Prostate gland (tissue), 2 donors: Measurements from ENCODE around the gene ADCY1. TPM values are rescaled to one million over a fixed set of nuclear protein-coding genes. Genes with fewer than 3 reads are reported as not detected.

ENCODE experiments used
- DNase-seq: peaks from one replicate; pipeline ENCODE4 v3.0.0-alpha.2; 2019; ENCODE audit warnings: low spot score
- H3K27ac ChIP-seq, 2 donors: fragments of 200-600 bp; sonication (generic); 2 replicates each; pipeline ENCODE4 v1.5.1; 2017 to 2019
- H3K27me3 ChIP-seq: fragments of 200-600 bp; sonication (generic); replicated peaks from 2 replicates; pipeline ENCODE4 v1.5.1; 2019; ENCODE audit not compliant: insufficient read depth
- H3K36me3 ChIP-seq, 2 donors: fragments of 200-600 bp; sonication (generic); 1 replicate in 1 of 2; 2 replicates in 1 of 2; pipeline versions ENCODE4 v1.5.1 to v1.8.1; 2017 to 2019
- H3K4me1 ChIP-seq: fragments of 200-600 bp; sonication (generic); replicated peaks from 2 replicates; pipeline ENCODE4 v1.5.1; 2019
- H3K4me3 ChIP-seq, 2 donors: fragments of 200-600 bp; sonication (generic); 2 replicates each; pipeline ENCODE4 v1.5.1; 2017 to 2019
- H3K9me3 ChIP-seq: fragments of 200-600 bp; sonication (generic); 2 replicates; pipeline ENCODE4 v1.5.1; 2017
- POLR2A ChIP-seq: fragments of 450-650 bp; IDR thresholded peaks from one replicate; pipeline ENCODE4 v1.6.1; 2016; ENCODE audit warnings: antibody characterized with exemption, mild to moderate bottlenecking
- POLR2AphosphoS5 ChIP-seq: sonication (generic); formaldehyde crosslinking; IDR thresholded peaks from one replicate; pipeline ENCODE4 v1.6.1; 2017; ENCODE audit warnings: antibody characterized with exemption
- WGBS: methylation state at CpG from one replicate; pipeline ENCODE4 v1.1.5; 2018; 5-methylcytosine and 5-hydroxymethylcytosine counted together
- intact Hi-C: fragments of 100-400 bp; cut with DNase I; formaldehyde crosslinking; loops from one replicate; pipeline ENCODE4 v1.14.2; 2022
- total RNA-seq, 2 donors: library from RNA; depleted of rRNA; stranded (reverse); fragments of >200 nt; gene quantifications; one replicate each; pipeline ENCODE4 v1.1.0, GENCODE V29; 2016
- TF ChIP-seq, protein P1 (sequence below), 4 experiments: fragments of 200-600 bp in 2 of 4; fragments of 450-650 bp in 2 of 4; sonication (generic) in 2 of 4; IDR thresholded peaks; 1 replicate in 3 of 4; 2 replicates in 1 of 4; pipeline ENCODE4 v1.5.1; 2016 to 2019; ENCODE audit warnings: antibody characterized with exemption in 4 of 4, mild to moderate bottlenecking in 2 of 4, moderate library complexity in 2 of 4

Gene ADCY1
- total RNA-seq, 2 donors from 2014 or later = 4.5 to 17.0 TPM

DNA sequence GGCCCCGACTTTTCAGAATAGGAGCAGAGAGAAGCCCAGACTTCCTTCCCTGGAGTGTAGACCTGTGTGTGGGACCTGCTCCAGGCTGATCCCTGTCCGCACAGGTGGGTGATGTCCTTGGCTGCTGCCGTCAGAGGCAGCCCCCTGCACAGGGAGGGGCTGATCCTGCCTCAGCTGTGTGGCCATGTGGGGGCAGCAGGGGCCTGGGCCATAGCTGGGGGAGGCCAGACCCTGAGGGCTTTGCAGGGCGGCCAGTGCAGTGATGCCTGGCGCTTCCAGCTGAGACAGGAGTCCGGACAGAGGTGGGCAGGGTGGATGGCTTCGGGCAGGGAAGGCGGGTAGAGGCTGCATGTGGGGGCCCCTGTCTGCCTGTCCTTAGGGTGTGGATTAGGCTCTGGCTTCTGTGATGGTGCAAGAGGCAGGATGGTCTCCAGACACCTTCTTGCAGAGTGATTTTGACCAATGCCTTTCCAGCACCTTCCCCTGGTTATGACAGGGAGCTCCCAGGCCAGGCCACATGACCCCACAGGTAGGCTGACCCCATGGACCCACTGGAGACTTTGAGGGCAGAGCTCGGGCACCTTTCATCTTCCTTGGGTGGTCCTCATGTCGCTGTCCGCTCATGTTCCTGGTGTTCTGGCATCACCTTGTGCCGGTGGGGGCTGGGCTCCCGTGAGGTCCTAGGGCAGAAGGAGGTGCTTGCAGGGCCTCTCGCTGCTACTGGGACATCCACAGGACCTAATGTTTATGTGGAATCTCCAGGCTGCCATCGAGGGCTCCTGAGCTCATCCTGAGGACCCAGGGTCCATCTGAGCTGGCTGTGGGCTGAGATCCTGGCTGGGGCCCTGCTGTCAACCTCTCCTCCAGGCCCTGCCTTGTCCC lies 141.5 kb downstream of the ADCY1 start:
- TF ChIP-seq, protein P1, sequence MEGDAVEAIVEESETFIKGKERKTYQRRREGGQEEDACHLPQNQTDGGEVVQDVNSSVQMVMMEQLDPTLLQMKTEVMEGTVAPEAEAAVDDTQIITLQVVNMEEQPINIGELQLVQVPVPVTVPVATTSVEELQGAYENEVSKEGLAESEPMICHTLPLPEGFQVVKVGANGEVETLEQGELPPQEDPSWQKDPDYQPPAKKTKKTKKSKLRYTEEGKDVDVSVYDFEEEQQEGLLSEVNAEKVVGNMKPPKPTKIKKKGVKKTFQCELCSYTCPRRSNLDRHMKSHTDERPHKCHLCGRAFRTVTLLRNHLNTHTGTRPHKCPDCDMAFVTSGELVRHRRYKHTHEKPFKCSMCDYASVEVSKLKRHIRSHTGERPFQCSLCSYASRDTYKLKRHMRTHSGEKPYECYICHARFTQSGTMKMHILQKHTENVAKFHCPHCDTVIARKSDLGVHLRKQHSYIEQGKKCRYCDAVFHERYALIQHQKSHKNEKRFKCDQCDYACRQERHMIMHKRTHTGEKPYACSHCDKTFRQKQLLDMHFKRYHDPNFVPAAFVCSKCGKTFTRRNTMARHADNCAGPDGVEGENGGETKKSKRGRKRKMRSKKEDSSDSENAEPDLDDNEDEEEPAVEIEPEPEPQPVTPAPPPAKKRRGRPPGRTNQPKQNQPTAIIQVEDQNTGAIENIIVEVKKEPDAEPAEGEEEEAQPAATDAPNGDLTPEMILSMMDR (IDR thresholded peaks at IDR 0.05) = no peak
- TF ChIP-seq POLR2A (no peak), POLR2AphosphoS5 (no peak)
- H3K4me3 ChIP-seq = no peak overlapping the region
- 86% methylated on average over 15 of the region's 15 CpGs for whole genome bisulfite sequencing
- no peaks in the 10 kb centered on the region for H3K27me3 ChIP-seq
- H3K27ac ChIP-seq = no peak overlapping the region
- DNase-seq = no peak
- H3K4me1 ChIP-seq = no peaks in the 10 kb centered on the region
- no peaks in the 10 kb centered on the region for H3K36me3 ChIP-seq
- H3K9me3 ChIP-seq = no peaks in the 10 kb centered on the region
- intact Hi-C loops = no loop called here

DNA sequence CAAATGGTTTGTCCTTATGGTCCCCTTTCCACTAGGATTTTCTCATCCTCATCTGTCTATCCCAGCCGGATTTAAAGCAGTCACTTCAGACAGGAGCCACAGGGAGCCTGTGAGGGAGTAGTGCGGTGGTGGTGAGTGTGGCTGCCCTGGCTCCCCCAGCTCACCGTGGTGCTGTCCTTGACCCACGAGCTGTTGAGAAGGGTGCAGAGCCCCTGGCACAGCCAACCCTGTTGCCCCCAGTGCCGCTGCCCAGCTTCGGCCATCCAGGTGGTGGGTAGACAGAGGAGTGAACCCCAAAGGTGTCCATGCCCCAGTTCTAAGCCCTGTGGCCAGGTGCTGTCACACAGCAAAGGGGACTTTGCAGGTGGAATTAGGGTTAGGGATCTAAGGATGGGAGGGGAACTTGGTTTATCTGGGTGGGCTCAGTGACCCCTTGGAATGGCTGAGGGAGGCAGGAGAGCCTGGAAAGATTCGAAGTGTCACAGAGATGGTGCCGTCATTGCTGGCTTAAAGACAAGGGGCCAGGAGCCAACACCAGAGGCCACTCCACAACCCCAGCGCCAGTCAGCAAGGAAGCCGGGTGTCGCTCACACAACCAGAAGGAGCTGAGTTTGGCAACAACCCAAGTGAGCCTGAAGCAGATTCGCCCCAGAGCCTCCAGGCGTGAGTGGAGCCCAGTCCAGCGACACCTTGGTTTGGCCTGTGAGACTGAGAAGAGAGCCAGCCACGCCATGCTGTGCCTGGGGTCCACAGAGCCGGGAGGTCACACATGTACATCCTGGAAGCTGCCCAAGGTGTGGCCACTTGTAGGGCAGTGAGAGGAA lies 142.4 kb downstream of the ADCY1 start:
- DNase-seq = no peak
- no peak for TF ChIP-seq POLR2A
- TF ChIP-seq POLR2AphosphoS5 = no peak
- TF ChIP-seq, protein P1 (IDR thresholded peaks at IDR 0.05) = no peak
- intact Hi-C loops = no loop called here
- Histone ChIP-seq H3K9me3 (no peaks in the 10 kb centered on the region), H3K4me3 (no peak overlapping the region), H3K4me1 (no peaks in the 10 kb centered on the region), H3K27me3 (no peaks in the 10 kb centered on the region), H3K27ac (no peak overlapping the region), H3K36me3 (no peaks in the 10 kb centered on the region)
- WGBS = 78% methylated on average over 16 of the region's 16 CpGs

DNA sequence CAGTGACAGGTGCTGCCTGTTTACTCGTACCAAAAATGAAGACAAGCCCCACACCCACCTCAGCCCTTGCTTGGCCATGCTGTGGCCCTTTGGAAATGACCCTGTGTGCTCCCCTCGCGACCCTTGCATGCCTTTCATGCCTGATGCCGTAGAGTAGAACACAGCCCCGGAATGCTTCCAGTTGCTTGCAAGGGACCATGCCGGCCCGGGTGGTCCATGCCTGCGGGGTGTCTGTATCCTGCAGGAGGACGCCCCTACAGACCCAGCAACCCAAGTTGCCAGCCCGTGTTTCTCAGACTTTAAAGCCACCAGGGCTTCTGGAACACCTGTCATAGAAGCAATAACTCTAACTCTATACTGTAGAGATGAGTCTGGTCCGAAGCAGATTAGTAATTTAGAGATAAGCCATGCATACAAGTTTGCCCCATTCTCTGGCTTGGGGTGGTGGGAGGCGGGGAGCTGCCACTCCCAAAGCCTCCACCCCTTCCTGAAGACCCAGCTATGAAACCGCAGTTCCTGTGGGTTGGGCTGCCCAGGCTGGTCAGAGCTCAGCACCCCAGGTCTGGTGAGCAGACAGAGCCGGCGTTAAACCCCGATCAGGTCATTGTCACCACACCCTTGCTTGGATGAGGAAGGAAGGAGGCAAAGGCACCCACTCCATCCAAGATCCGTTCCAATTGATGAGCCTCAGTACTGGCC lies 143.5 kb downstream of the ADCY1 start:
- H3K27me3 ChIP-seq = no peaks in the 10 kb centered on the region
- WGBS = 71% methylated on average over 17 of the region's 17 CpGs
- TF ChIP-seq POLR2AphosphoS5 (no peak), POLR2A (no peak)
- TF ChIP-seq, protein P1 (IDR thresholded peaks at IDR 0.05) = no peak

DNA sequence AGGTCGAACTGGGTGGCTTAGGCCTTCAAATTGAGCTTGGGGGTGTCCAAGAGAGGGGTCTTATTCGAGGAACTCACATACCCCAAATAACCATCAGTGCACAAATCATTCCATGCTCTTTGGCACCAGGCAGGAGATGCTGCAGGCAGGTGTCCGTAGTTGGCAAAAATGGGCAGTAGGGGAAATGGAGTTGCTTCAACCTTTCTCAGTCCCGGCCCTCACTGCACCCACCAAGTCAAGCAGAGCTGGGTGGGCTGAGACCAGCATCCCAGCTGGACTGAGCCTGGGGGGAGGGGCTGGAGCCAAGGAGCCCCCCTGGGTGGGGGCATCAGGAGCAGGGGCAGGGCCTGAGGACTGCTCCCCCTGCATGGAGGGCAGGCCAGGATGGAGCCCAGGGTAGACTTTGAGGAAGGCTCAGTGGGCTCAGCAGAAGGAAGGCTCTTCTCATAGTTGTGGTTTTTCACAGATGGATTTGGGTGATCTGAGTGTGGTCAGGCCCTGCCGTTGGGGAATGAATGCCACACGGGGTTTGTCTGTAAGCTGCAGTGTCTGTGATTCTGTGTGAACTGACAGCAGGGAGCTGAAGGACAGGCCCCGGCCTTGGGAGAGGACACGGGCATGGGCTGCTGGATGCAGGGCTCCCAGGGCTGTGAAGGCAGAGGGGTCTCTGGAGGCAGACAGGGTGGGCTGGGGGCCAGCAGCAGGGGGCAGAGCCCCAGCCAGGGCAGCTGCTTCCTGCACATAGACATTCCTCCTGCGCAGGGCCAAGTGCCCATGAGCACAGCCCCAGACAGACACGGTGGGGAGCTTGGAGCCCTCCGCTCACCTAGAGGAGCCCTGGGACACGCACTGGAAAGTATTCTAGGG lies 144.5 kb downstream of the ADCY1 start:
- Histone ChIP-seq H3K4me3 (no peak overlapping the region), H3K27ac (no peak overlapping the region), H3K27me3 (no peaks in the 10 kb centered on the region), H3K36me3 (no peaks in the 10 kb centered on the region), H3K4me1 (no peaks in the 10 kb centered on the region), H3K9me3 (no peaks in the 10 kb centered on the region)
- TF ChIP-seq POLR2AphosphoS5 (no peak), POLR2A (no peak)
- TF ChIP-seq, protein P1 (IDR thresholded peaks at IDR 0.05) = no peak
- no peak for DNase-seq
- WGBS = 70% methylated on average over 12 of the region's 12 CpGs
- intact Hi-C loops = no loop called here

More for the DNA sequence above, 143.5 kb downstream of the ADCY1 start:
- Histone ChIP-seq H3K4me3 (no peak overlapping the region), H3K9me3 (no peaks in the 10 kb centered on the region), H3K4me1 (no peaks in the 10 kb centered on the region), H3K36me3 (no peaks in the 10 kb centered on the region), H3K27ac (no peak overlapping the region)
- intact Hi-C loops = no loop called here
- no peak for DNase-seq
